AG04449 (cell line): Measurements from ENCODE around the gene FIGLA.

Source experiments
- CTCF ChIA-PET: fragments of 350-600 bp; formaldehyde crosslinking; extraction: SDS; loops from one replicate; lab custom pipeline; 2021; ENCODE audit warnings: antibody characterized with exemption; lab: Yijun Ruan, JAX
- POLR2A ChIA-PET: fragments of 400-600, 350-600 bp; formaldehyde crosslinking; extraction: SDS; loops from one replicate; lab custom pipeline; 2020; ENCODE audit warnings: antibody characterized with exemption, inconsistent platforms; lab: Yijun Ruan, JAX
- DNase-seq: peaks from one replicate; pipeline ENCODE4 v3.0.0-alpha.2; 2010; ENCODE audit warnings: low read depth, low spot score
- H3K4me3 ChIP-seq: 2 replicates; pipeline ENCODE4 v1.5.1; 2011; ENCODE audit warnings: low read depth, mild to moderate bottlenecking, control low read depth, low read length
- CTCF ChIP-seq: IDR thresholded peaks from one replicate; pipeline ENCODE4 v1.5.1; 2011; ENCODE audit warnings: mild to moderate bottlenecking, moderate library complexity, low read length, control low read depth, inconsistent platforms; ENCODE audit not compliant: insufficient read depth; ENCODE audit errors: missing control alignments

The FIGLA gene

GRCh38 chr2:70833246-70833645, 42.8 kb upstream of the FIGLA start:
- no peak for DNase-seq
- TF ChIP-seq CTCF = no peak
- CTCF ChIA-PET = no interaction called here
- POLR2A ChIA-PET = no interaction called here
- H3K4me3 ChIP-seq = no peak overlapping the region

- DNase-seq = no peak
- POLR2A ChIA-PET = no interaction called here
- no peak for TF ChIP-seq CTCF
- CTCF ChIA-PET = no interaction called here
- no peak overlapping the region for H3K4me3 ChIP-seq
Measured at GRCh38 chr2:70832386-70832785, 41.9 kb upstream of the FIGLA start.

- TF ChIP-seq CTCF = no peak
- CTCF ChIA-PET = interaction anchor here (0.8 kb wide), 1 partner anchor 39 kb away, joined by 3 read pairs; no protein-coding TSS in a partner anchor
- POLR2A ChIA-PET = no interaction called here
- H3K4me3 ChIP-seq = no peak overlapping the region
- no peak for DNase-seq
Measured at GRCh38 chr2:70831861-70832260, 41.4 kb upstream of the FIGLA start.

- H3K4me3 ChIP-seq = no peak overlapping the region
- CTCF ChIA-PET = no interaction called here
- no peak for DNase-seq
- no peak for TF ChIP-seq CTCF
- POLR2A ChIA-PET = no interaction called here
Measured at GRCh38 chr2:70830366-70830765, 39.9 kb upstream of the FIGLA start.

- H3K4me3 ChIP-seq = no peak overlapping the region
- no peak for TF ChIP-seq CTCF
- DNase-seq = no peak
- ChIA-PET POLR2A (no interaction called here), CTCF (no interaction called here)
Measured at GRCh38 chr2:70829916-70830315, 39.5 kb upstream of the FIGLA start.

GRCh38 chr2:70828914-70829824, 38.7 kb upstream of the FIGLA start:
- ChIA-PET CTCF (no interaction called here), POLR2A (no interaction called here)
- no peak overlapping the region for H3K4me3 ChIP-seq
- no peak for DNase-seq
- TF ChIP-seq CTCF = no peak
